Activated effector memory CD4-positive, alpha-beta T cell treated with Interleukin-2 at 50 U/mL for 16 hours (primary cell): ENCODE results near the gene WNT16.

Experiments used
- DNase-seq: peaks from one replicate; pipeline ENCODE4 v3.0.0-alpha.2; 2020

Gene WNT16

DNA sequence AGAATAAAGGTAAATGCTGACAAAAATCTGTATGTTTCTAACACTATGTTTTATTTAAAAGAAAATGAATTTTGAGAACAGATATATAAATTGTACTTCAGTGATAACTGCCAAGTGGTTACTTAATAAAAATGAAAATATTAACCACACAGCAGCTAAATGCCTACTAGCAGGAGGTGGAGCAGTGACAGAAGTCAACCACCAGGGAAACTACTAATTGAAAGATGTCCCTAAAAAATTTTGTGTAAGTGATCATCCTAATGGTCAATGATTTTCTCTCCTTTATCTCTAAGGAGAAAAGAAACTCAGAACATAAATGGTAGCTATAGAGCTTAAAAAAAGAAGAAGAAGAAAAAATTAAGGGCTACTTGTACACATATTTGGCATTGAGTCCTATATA, 22.9 kb downstream of the WNT16 start:
- DNase-seq: no peak

- no peak for DNase-seq
Measured at GRCh38 chr7:121352323-121352722, 23.5 kb downstream of the WNT16 start.

GRCh38 chr7:121355574-121355973, 26.8 kb downstream of the WNT16 start:
- no peak for DNase-seq

DNA sequence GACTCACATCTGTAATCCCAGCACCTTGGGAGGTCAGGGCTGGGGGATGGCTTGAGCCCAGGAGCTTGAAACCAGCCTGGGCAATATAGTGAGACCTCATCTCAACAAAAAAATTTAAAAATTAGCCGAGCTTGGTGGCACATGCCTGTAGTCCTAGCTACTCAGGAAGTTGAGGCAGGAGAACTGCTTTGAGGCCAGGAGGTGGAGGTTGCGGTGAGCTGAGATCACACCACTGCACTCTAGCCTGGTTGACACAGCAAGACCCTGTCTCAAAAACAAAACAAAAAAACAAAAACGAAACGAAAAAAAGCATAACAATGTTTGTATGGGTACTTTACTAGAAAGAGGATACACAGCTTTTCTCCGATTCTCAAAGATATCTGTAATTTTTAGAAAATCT, 31.8 kb downstream of the WNT16 start:
- DNase-seq: no peak

DNA sequence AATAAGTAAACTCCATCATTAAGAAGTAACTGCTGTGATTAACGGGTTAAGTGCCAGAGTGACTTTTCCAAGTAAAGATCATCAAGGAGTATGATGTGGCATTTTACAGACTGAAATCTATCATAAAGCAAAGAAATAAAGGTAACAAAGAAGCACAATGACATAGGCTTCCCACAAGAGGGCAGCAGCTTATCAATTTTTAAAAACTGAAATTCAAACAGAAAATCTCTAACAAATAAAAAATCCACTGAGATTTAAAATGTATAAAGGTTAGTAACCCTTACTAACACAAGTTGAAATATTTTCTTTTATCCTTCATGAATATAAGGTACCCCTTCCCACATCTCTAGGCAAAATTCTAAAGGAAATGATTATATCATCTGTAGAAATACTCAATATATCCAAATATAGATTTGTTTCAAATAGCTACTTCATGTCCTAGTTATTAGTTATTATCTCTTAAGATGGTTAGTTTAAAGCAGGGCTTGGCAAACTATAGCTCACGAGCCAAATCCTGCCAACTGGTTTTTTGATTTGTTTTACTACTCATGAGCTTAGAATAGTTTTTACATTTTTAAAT, 38.1 kb downstream of the WNT16 start:
- no peak for DNase-seq

GRCh38 chr7:121369462-121369861, 40.7 kb downstream of the WNT16 start:
- no peak for DNase-seq

DNA sequence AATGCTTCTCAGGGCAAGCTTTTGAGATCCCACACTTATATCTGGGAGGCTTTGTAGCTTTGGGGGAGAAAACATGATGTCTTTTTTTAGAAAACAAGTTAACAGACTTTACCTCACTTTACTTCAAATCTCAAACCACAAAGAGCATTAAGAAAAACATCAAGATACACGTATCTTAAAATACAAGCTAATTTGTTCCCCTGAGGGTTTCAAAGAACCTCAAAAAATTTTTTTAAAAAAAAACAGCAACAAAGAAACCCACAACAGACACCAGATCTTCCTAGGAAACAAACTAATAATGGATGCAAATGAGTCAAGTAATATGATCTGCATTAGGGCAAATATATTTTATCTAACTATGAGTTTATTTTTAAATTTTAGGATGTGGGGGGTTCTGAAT, 42.6 kb downstream of the WNT16 start:
- no peak for DNase-seq

GRCh38 chr7:121371883-121372282, 43.1 kb downstream of the WNT16 start:
- DNase-seq: no peak

- DNase-seq: no peak
Measured at GRCh38 chr7:121372376-121373010, 43.7 kb downstream of the WNT16 start.

GRCh38 chr7:121373177-121373576, 44.4 kb downstream of the WNT16 start:
- DNase-seq: no peak

- DNase-seq: no peak
Measured at GRCh38 chr7:121376979-121377378, 48.2 kb downstream of the WNT16 start.

DNA sequence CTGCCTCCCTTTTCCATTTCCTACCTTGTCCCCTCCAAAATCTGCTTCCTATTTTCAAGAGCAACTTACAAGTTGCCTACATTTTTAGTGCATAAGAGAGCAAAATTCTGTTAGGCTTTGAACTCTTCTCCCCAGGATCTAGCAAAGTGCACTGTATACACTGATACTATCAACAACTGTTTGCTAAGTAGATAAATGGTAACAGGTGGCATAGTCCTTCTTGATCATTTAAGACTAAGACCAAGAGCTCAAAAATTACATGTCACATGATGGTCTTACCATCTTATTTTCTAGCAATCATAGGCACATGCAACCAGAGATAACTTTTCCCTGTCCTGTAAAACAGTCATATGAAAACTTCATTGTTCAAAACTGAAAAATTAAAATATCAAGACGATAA, 51.1 kb downstream of the WNT16 start:
- DNase-seq: no peak

- no peak for DNase-seq
Measured at GRCh38 chr7:121382473-121382872, 53.7 kb downstream of the WNT16 start.

- no peak for DNase-seq
Measured at GRCh38 chr7:121383235-121383910, 54.6 kb downstream of the WNT16 start.

GRCh38 chr7:121384265-121384664, 55.5 kb downstream of the WNT16 start:
- DNase-seq: no peak

GRCh38 chr7:121385056-121385799, 56.4 kb downstream of the WNT16 start:
- DNase-seq: no peak

DNA sequence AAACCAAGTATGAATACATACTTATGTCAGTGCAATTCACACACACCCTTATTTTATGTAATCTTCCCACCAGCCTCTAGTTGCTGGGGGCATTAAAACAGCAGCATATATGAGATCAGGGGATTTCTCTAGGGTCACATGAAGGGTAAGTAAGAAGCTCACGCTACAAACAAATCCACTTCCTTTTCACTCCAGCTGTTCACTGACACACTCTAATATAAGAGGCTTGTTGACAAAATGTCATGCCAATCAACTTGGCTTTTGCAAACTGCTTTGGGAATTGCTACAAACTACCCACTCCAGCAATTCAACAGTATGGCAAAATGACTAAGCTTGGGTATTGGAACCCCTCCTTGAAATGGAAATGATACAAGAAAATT, 57.0 kb downstream of the WNT16 start:
- no peak for DNase-seq

DNA sequence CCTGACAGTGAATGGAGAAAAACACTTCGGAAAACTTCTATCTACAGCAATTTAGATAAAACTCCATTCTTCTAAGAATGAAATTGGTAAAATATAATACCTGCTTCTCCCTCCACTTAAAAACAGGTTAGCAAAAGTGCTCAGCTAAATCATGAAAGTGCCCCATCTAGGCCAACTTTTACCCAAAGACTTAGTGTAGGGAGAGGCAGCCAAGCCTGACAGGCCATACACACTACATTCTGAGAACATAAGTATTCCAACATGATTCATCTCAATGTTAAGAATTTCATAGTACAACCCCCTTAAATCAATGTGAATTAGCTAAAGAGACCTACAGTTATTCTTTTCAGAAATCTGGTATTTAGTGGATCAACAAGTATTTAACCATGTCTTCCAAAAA, 60.1 kb downstream of the WNT16 start:
- no peak for DNase-seq

- DNase-seq: no peak
Measured at GRCh38 chr7:121390109-121390508, 61.3 kb downstream of the WNT16 start.

GRCh38 chr7:121390617-121391016, 61.8 kb downstream of the WNT16 start:
- DNase-seq: no peak
